Measurements from ENCODE around the gene CFAP91.

CFAP91 gene

DNA sequence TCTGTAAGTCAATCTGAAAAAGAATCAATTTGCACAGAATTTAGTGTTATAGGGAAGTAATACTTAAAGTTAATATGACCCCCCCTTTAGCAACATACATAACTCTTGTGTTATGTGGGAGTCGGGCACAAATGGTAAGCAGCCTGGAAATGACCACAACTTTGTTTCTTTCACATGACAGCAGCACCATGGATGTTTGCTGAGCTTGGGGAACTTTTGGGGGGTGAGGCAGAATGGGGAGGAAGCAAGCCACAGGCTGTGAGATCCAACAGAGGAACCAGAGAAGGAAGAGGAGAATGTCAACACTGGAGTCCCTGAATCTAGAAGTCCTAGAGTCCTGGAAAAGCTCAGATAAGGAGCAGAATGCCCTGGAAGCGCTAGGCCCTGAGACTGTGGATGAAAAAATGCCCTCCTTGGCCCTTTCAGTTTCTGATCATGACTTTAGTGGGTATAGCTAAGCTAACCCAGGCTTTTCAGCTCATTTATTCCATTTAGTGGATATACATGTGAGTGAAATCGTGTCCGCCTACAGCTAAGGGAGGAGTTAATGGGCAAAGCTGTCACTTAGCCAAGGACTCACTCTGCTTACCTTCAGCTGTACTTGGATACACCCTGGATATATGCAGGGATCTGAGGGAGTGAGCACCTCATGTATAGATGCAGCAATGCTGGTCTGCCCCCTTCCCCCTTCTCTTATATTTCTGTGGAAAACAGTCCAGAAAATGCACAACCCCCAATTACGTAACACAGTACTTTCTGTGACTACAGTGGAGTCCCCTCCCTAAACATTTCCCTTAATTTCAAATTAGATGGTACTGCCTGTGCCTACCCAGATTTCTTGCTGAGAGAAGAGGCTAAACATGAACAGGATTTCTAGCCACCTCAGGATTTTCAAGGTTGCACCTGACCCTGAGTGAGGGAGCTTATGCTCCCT is 39.1 kb downstream of the CFAP91 start:
- no peak for DNase-seq (ENCODE audit: low read depth)
- H3K4me3 ChIP-seq (ENCODE audit: low read length): no peak overlapping the region
- TF ChIP-seq, protein P1, sequence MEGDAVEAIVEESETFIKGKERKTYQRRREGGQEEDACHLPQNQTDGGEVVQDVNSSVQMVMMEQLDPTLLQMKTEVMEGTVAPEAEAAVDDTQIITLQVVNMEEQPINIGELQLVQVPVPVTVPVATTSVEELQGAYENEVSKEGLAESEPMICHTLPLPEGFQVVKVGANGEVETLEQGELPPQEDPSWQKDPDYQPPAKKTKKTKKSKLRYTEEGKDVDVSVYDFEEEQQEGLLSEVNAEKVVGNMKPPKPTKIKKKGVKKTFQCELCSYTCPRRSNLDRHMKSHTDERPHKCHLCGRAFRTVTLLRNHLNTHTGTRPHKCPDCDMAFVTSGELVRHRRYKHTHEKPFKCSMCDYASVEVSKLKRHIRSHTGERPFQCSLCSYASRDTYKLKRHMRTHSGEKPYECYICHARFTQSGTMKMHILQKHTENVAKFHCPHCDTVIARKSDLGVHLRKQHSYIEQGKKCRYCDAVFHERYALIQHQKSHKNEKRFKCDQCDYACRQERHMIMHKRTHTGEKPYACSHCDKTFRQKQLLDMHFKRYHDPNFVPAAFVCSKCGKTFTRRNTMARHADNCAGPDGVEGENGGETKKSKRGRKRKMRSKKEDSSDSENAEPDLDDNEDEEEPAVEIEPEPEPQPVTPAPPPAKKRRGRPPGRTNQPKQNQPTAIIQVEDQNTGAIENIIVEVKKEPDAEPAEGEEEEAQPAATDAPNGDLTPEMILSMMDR (IDR thresholded peaks at IDR 0.05; ENCODE audit: insufficient read depth, low read depth, low read length, missing control alignments): no peak

DNA sequence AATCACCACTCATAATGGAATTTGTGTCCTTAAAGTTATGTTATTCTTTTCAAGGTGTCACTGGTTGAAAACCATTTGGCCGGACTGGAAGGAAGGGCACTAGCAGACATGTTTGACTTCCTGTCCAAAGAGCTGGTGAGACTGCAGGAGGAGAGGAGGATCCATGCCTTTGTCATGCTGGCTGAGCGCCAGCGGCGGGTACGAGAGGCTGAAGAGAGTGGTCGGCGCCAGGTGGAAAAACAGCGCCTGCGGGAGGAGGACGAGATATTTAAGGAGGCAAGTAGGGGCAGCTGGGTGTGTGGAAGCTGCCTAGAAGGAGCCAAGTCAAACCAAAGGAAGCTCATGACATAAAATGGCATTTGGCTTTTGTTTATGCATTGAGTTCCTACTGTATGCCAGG is 41.1 kb downstream of the CFAP91 start:
- no peak for DNase-seq (ENCODE audit: low read depth)
- no peak overlapping the region for H3K4me3 ChIP-seq (ENCODE audit: low read length)
- TF ChIP-seq, protein P1 (IDR thresholded peaks at IDR 0.05; ENCODE audit: insufficient read depth, low read depth, low read length, missing control alignments): no peak

DNA sequence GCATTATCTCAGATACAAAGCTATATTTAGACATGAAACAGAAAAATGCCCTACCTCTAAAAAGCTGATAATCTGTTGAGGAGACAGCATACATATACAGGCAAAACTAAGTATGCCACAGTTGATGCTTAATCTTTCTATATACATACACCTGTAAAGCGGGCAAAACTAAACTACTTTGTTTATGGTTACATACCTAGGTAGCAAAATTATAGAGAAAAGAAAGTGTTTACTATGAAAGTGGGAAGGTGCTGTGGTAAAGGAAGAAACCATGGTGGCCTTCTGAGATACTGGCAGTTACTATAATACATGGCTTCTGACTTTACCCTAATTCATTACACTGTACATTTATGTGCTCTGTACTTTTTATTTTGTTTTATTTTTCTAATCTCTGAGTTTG is 43.1 kb downstream of the CFAP91 start:
- no peak for DNase-seq (ENCODE audit: low read depth)
- TF ChIP-seq, protein P1 (IDR thresholded peaks at IDR 0.05; ENCODE audit: insufficient read depth, low read depth, low read length, missing control alignments): no peak
- no peak overlapping the region for H3K4me3 ChIP-seq (ENCODE audit: low read length)

DNA sequence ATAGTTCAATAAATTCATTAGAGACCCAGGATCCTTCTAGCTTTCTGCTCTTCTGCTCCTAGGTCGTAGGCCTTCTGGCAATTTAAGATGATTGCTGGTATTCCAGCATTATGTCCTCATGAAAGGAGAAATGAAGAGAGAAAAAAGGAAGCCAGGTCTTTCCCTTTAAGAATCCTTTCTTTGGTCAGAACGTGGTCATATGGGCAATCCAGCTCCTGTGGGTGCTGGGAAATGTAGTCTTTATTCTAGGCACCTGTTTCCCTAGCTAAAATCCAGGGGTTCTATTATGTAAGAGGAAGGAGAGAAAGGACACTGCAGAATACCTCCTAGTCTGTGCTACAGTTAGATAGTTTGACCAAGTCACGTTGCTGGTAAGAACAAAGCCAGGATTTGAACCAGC is 43.6 kb downstream of the CFAP91 start:
- TF ChIP-seq, protein P1 (IDR thresholded peaks at IDR 0.05; ENCODE audit: insufficient read depth, low read depth, low read length, missing control alignments): no peak
- H3K4me3 ChIP-seq (ENCODE audit: low read length): no peak overlapping the region

DNA sequence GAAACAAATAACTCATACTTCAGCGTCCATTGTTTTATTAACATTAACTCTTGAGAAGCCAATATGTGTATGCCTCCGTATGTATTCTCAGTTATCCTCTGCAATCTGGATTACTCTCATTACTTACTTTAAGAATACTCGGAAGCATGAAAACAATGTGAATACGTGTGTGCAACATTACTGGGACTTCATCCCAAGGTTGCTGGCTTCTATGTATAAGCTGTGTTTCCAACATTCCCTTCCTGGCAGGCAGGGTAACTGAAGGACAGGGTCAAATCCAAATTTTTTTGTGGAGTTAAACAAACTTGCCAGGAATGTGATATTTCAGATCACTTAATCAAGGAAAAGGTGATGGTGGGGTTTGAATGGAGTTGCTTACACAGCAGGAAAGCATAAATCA is 44.5 kb downstream of the CFAP91 start:
- TF ChIP-seq, protein P1 (IDR thresholded peaks at IDR 0.05; ENCODE audit: insufficient read depth, low read depth, low read length, missing control alignments): no peak
- no peak for DNase-seq (ENCODE audit: low read depth)
- H3K4me3 ChIP-seq (ENCODE audit: low read length): no peak overlapping the region

More for the DNA sequence above, 43.6 kb downstream of the CFAP91 start:
- DNase-seq (ENCODE audit: low read depth): no peak

DNA sequence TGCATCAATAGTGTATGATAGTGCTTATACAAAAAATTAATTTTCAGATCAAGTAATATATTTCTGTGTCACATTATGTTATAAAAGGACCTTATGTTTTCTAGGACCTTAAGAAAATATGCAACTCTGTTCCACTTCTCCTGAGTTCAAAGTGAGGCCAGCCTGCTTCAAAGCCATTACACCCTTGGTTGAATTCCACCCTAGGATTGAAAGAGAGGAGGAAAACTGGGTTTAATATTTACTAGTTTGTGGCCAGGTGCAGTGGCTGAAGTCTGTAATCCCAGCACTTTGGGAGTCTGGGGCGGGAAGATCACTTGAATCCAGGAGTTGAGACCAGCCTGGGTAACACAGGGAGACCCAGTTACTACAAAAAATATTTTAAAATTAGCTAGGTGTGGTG is 46.2 kb downstream of the CFAP91 start:
- DNase-seq (ENCODE audit: low read depth): no peak
- TF ChIP-seq, protein P1 (IDR thresholded peaks at IDR 0.05; ENCODE audit: insufficient read depth, low read depth, low read length, missing control alignments): no peak
- no peak overlapping the region for H3K4me3 ChIP-seq (ENCODE audit: low read length)

DNA sequence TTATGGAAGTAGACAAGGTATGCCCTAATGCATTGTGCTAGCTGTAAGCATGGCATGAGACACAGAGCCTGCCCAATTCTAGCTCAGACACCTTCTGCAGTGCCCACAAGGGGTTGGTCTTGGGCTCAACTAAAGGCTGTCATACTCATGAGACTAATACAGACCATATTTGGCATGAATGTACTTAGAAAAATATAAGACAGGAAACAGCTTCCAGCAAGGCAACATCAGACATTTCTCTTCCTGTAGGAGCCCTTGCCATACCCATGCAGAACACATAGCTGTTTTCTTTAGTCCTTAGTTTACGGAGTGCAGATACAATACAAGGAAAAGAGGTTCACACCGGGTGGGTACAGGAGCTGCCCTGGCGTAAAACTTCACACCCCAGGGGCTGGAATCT is 48.6 kb downstream of the CFAP91 start:
- TF ChIP-seq, protein P1 (IDR thresholded peaks at IDR 0.05; ENCODE audit: insufficient read depth, low read depth, low read length, missing control alignments): no peak
- DNase-seq (ENCODE audit: low read depth): no peak
- no peak overlapping the region for H3K4me3 ChIP-seq (ENCODE audit: low read length)
